ENCODE measurements around the gene SYCE3. TPM values are rescaled to one million over a fixed set of nuclear protein-coding genes. Genes with fewer than 3 reads are reported as not detected.

SYCE3 gene
- total and polyA plus RNA-seq, 9 of the 15 experiments (the other 6 are each of a cell fraction or from before 2014, with no cell fraction given) = 0.56 TPM; not detected in 8

- no peak for FAIRE-seq
- 0% methylated on average over 3 of the region's 3 CpGs for WGBS (ENCODE audit: insufficient coverage, low coverage, missing lambda C conversion rate)
- in situ Hi-C loops (cut with MboI) = no loop called here
These were observed 53.8 kb downstream of the SYCE3 start for GRCh38 chr22:50508897-50509296.

More at GRCh38 chr22:50508897-50509296, 53.8 kb downstream of the SYCE3 start:
- H3K27ac ChIP-seq (ENCODE audit: extremely low read depth, low read depth, low read length) = peak overlapping the region; percentile 98
- DNase-seq (ENCODE audit: extremely low read depth in 1 of 4, low spot score in 3 of 4) = no peak
- ATAC-seq = peak; percentile 19
- ChIA-PET CTCF (ENCODE audit: low intra/inter-chr PET ratio) (no interaction called here), POLR2A (interaction anchor here (0.6 to 5.7 kb wide), 5 partner anchors 9 to 186 kb away, joined by 3 to 65 read pairs (median 6); partner anchors contain the start of gene SCO2)
- H3K4me3 ChIP-seq = peak overlapping the region; percentile 70
- H3K9me3 ChIP-seq (replicated peaks; ENCODE audit: control insufficient read depth, insufficient read depth, low read depth, low read length) = no peaks in the 10 kb centered on the region
- TF ChIP-seq HLTF (IDR thresholded peaks at IDR 0.05) = no peak
- TF ChIP-seq MITF (IDR thresholded peaks at IDR 0.05) = no peak
- peak; percentile 60 for TF ChIP-seq CHD1 (IDR thresholded peaks at IDR 0.05; ENCODE audit: low read length)
- TF ChIP-seq TARDBP (IDR thresholded peaks at IDR 0.05) = no peak
- TF ChIP-seq SAP30 (IDR thresholded peaks at IDR 0.05; ENCODE audit: borderline replicate concordance, insufficient read depth, low read depth, low read length, poor library complexity, severe bottlenecking) = peak; percentile 49
- TF ChIP-seq MTA1 (IDR thresholded peaks at IDR 0.05; ENCODE audit: borderline replicate concordance) = no peak
- TSS peak; percentile 76 for BruUV-seq (replicated peaks)
- H3K36me3 ChIP-seq (ENCODE audit: control insufficient read depth, insufficient read depth, low read length) = peaks cover 32% of the 10 kb centered on the region; the same call in 1 of the 3 replicates
- H3K9me1 ChIP-seq (ENCODE audit: control insufficient read depth, insufficient read depth, low read length) = no peaks in the 10 kb centered on the region
- peaks cover 0 to 32% of the 10 kb centered on the region in 2 experiments; a peak in 3 of 5 replicates for H3K4me1 ChIP-seq (replicated peaks in 1 of 2; ENCODE audit: control insufficient read depth in 2 of 2, insufficient read depth in 2 of 2, low read length in 2 of 2)
- no peak overlapping the region for H2AFZ ChIP-seq (ENCODE audit: low read depth, low read length)
- peak overlapping the region; percentile 78 for H3K4me2 ChIP-seq (ENCODE audit: insufficient read depth, low read length)
- H3K79me2 ChIP-seq (ENCODE audit: control insufficient read depth, insufficient read depth, low read length) = peaks cover 59% of the 10 kb centered on the region
- no peaks in the 10 kb centered on the region for H3K27me3 ChIP-seq (ENCODE audit: control insufficient read depth in 2 of 2, insufficient read depth in 2 of 2, low read length in 2 of 2)
- H3K9ac ChIP-seq (ENCODE audit: insufficient read depth in 1 of 2, low read depth in 2 of 2, low read length in 2 of 2) = peak overlapping the region; percentile 87 to 99; a peak in 3 of 4 replicates
- intact Hi-C loops (cut with micrococcal nuclease) = no loop called here
- no peaks in the 10 kb centered on the region for H4K20me1 ChIP-seq (replicated peaks; ENCODE audit: control insufficient read depth, insufficient read depth, low read length)

All from K562 (cell line).